Hepatocyte (in vitro differentiated cells): Measurements from ENCODE around the gene ALDH1A3.

Experiments
- EZH2 ChIP-seq: fragments of 200-600 bp; sonication (generic); IDR thresholded peaks from 2 replicates; pipeline ENCODE4 v1.6.1; 2016; ENCODE audit warnings: antibody characterized with exemption, mild to moderate bottlenecking, borderline replicate concordance
- EZH2phosphoT487 ChIP-seq: fragments of 200-600 bp; sonication (generic); IDR thresholded peaks from one replicate; pipeline ENCODE4 v1.6.1; 2018; ENCODE audit warnings: antibody characterized with exemption, mild to moderate bottlenecking, low read depth, moderate library complexity; ENCODE audit not compliant: unreplicated experiment, severe bottlenecking
- TF ChIP-seq, protein P1 (sequence below): fragments of 200-600 bp; sonication (generic); IDR thresholded peaks from 2 replicates; pipeline ENCODE4 v1.5.1; 2016; ENCODE audit warnings: antibody characterized with exemption, mild to moderate bottlenecking; ENCODE audit not compliant: poor library complexity

DNA sequence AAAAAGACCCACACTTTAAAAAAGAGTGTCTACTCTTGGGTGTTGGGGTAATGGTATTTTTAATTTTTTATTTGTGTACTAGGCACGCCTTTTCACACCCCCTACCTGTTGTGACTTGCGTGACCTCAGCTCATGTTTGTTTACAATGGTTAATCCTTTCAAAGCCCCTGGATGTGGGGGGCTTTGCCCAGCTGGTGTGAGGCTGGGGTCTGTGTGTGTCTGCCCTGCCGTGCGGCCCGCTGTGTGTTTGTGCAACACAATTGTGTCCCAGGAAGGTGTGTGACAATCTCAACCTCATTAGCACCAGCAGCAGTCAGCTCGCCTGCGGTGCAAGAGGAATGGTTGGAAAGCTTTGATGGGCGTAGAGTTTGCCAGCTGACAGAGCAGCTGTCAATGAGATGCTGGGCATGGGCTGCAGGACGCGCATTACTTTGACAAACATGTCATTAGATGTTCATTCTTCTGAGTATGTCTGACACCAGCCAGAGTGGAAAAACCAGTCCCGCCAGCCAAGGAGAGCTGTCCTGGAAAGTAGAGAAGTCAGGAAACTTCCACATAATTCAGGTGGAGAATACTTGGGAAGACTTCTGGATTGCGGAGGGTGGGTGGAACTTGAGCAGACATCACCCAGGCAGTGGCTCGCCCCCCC, 49.1 kb downstream of the ALDH1A3 start:
- TF ChIP-seq, protein P1, sequence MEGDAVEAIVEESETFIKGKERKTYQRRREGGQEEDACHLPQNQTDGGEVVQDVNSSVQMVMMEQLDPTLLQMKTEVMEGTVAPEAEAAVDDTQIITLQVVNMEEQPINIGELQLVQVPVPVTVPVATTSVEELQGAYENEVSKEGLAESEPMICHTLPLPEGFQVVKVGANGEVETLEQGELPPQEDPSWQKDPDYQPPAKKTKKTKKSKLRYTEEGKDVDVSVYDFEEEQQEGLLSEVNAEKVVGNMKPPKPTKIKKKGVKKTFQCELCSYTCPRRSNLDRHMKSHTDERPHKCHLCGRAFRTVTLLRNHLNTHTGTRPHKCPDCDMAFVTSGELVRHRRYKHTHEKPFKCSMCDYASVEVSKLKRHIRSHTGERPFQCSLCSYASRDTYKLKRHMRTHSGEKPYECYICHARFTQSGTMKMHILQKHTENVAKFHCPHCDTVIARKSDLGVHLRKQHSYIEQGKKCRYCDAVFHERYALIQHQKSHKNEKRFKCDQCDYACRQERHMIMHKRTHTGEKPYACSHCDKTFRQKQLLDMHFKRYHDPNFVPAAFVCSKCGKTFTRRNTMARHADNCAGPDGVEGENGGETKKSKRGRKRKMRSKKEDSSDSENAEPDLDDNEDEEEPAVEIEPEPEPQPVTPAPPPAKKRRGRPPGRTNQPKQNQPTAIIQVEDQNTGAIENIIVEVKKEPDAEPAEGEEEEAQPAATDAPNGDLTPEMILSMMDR = no peak
- TF ChIP-seq EZH2 = no peak
- no peak for TF ChIP-seq EZH2phosphoT487
